ENCODE results near the gene MYO10. TPM values are rescaled to one million over a fixed set of nuclear protein-coding genes. Genes with fewer than 3 reads are reported as not detected.

The MYO10 gene
- polyA plus RNA-seq, 3 donors, result 0.23 to 1.1 (median 0.35) TPM

DNA sequence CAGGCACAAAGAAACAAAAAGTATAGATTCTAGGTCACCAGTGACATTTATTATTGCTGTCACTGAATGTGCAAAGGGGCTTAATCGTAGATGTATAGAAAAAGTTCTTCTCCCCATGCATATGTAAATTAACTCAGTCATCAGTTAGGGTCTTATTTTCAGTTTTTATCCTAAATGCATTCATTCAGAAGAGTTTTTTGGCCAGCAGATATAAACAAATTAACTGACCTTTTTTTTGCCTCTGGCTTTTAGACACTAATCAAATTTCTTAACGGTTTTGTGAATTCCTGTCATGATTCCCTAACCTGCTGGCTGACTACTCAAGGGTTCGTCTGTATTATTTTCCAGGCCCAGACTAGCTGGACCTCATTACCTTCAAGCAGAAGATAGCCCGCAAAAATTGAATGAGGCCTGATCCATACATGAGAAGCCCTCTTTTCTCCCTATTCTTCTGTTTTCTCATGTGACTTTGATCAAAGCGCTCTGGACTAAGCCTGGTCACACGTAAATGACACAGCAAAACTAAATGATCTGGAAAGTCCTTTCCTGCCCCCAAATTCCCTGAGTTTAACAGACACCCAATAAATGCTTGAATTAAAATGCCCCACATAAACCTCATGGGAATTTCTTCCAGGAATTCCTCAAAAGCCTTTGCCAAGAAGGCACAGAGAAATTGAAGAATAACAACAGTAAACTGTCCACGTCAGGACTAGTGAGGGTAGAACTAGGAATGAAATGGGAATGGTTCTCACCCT lies 83.7 kb downstream of the MYO10 start:
- no peaks in the 10 kb centered on the region for H4K20me1 ChIP-seq (ENCODE audit: insufficient read depth, low read length)
- no peaks in the 10 kb centered on the region for H3K4me1 Mint-ChIP-seq
- intact Hi-C loops (cut with micrococcal nuclease), result no loop called here
- H3K4me3 Mint-ChIP-seq, result no peak overlapping the region
- H3K27ac Mint-ChIP-seq, result no peak overlapping the region
- H3K27me3 ChIP-seq (ENCODE audit: control insufficient read depth in 2 of 2, insufficient read depth in 2 of 2, low read length in 2 of 2), result no peaks in the 10 kb centered on the region
- no peaks in the 10 kb centered on the region for H3K9me3 Mint-ChIP-seq
- DNase-seq, result no peak
- no peak overlapping the region for H3K27ac ChIP-seq (ENCODE audit: low read depth in 1 of 2, low read length in 2 of 2)
- H3K27me3 Mint-ChIP-seq (ENCODE audit: low read depth in 3 of 3), result peaks cover 0 to 2% (median 0%) of the 10 kb centered on the region in 3 donors
- no peak overlapping the region for H2AFZ ChIP-seq (ENCODE audit: insufficient read depth, low read depth, low read length, poor library complexity, severe bottlenecking)
- TF ChIP-seq, protein P1, sequence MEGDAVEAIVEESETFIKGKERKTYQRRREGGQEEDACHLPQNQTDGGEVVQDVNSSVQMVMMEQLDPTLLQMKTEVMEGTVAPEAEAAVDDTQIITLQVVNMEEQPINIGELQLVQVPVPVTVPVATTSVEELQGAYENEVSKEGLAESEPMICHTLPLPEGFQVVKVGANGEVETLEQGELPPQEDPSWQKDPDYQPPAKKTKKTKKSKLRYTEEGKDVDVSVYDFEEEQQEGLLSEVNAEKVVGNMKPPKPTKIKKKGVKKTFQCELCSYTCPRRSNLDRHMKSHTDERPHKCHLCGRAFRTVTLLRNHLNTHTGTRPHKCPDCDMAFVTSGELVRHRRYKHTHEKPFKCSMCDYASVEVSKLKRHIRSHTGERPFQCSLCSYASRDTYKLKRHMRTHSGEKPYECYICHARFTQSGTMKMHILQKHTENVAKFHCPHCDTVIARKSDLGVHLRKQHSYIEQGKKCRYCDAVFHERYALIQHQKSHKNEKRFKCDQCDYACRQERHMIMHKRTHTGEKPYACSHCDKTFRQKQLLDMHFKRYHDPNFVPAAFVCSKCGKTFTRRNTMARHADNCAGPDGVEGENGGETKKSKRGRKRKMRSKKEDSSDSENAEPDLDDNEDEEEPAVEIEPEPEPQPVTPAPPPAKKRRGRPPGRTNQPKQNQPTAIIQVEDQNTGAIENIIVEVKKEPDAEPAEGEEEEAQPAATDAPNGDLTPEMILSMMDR (IDR thresholded peaks at IDR 0.05), result no peak
- WGBS (ENCODE audit: insufficient coverage), result 88% methylated on average over 4 of the region's 7 CpGs
- no peak overlapping the region for H3K4me2 ChIP-seq (replicated peaks; ENCODE audit: extremely low read depth, low read length, poor library complexity, severe bottlenecking)
- no peaks in the 10 kb centered on the region for H3K4me1 ChIP-seq (ENCODE audit: control insufficient read depth in 1 of 2, insufficient read depth in 2 of 2, low read length in 2 of 2)
- H3K4me3 ChIP-seq (replicated peaks in 1 of 3; ENCODE audit: low read depth in 2 of 3, low read length in 3 of 3), result no peak overlapping the region
- no peaks in the 10 kb centered on the region for H3K36me3 Mint-ChIP-seq
- H3K79me2 ChIP-seq (ENCODE audit: insufficient read depth, low read length), result no peaks in the 10 kb centered on the region
- no peak overlapping the region for H3K9ac ChIP-seq (ENCODE audit: insufficient read depth, low read length, poor library complexity, severe bottlenecking)
- no peaks in the 10 kb centered on the region for H3K36me3 ChIP-seq (replicated peaks in 1 of 2; ENCODE audit: control insufficient read depth in 1 of 2, insufficient read depth in 2 of 2, low read length in 2 of 2)
- no peaks in the 10 kb centered on the region for H3K9me3 ChIP-seq (replicated peaks in 1 of 2; ENCODE audit: control insufficient read depth in 1 of 2, insufficient read depth in 1 of 2, low read length in 2 of 2)

DNA sequence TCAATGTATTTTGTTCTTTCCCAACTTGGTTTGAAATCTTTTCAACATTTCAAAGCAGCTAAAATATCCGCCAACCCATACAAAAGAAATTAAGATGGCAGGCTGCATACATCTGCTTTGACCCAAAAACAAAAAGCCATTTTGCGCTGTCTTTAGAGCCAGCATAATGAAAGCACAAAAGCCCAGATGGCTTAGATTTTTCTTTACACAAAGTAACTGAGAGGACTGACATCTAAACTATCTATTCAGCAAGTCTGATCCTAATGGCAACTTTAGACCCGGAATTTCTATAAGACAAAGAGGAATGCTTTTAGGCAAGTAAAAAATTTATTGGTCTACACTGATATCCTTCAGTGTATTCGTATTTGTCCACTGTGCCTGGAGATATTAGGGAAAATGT lies 86.3 kb downstream of the MYO10 start:
- Histone ChIP-seq H4K20me1 (ENCODE audit: insufficient read depth, low read length) (no peaks in the 10 kb centered on the region), H3K4me1 (ENCODE audit: control insufficient read depth in 1 of 2, insufficient read depth in 2 of 2, low read length in 2 of 2) (no peaks in the 10 kb centered on the region), H3K9me3 (replicated peaks in 1 of 2; ENCODE audit: control insufficient read depth in 1 of 2, insufficient read depth in 1 of 2, low read length in 2 of 2) (no peaks in the 10 kb centered on the region), H3K27ac (ENCODE audit: low read depth in 1 of 2, low read length in 2 of 2) (no peak overlapping the region), H2AFZ (ENCODE audit: insufficient read depth, low read depth, low read length, poor library complexity, severe bottlenecking) (no peak overlapping the region), H3K79me2 (ENCODE audit: insufficient read depth, low read length) (no peaks in the 10 kb centered on the region), H3K4me3 (replicated peaks in 1 of 3; ENCODE audit: low read depth in 2 of 3, low read length in 3 of 3) (no peak overlapping the region), H3K27me3 (ENCODE audit: control insufficient read depth in 2 of 2, insufficient read depth in 2 of 2, low read length in 2 of 2) (no peaks in the 10 kb centered on the region), H3K9ac (ENCODE audit: insufficient read depth, low read length, poor library complexity, severe bottlenecking) (no peak overlapping the region), H3K4me2 (replicated peaks; ENCODE audit: extremely low read depth, low read length, poor library complexity, severe bottlenecking) (no peak overlapping the region), H3K36me3 (replicated peaks in 1 of 2; ENCODE audit: control insufficient read depth in 1 of 2, insufficient read depth in 2 of 2, low read length in 2 of 2) (no peaks in the 10 kb centered on the region)
- H3K4me3 Mint-ChIP-seq, result no peak overlapping the region
- H3K27me3 Mint-ChIP-seq (ENCODE audit: low read depth in 3 of 3), result peaks cover 0 to 3% (median 0%) of the 10 kb centered on the region in 3 donors
- no peaks in the 10 kb centered on the region for H3K9me3 Mint-ChIP-seq
- WGBS (ENCODE audit: insufficient coverage), result 93% methylated on average over 2 of the region's 4 CpGs
- H3K4me1 Mint-ChIP-seq, result no peaks in the 10 kb centered on the region
- DNase-seq, result no peak
- intact Hi-C loops (cut with micrococcal nuclease), result no loop called here
- H3K27ac Mint-ChIP-seq, result no peak overlapping the region
- H3K36me3 Mint-ChIP-seq, result no peaks in the 10 kb centered on the region
- TF ChIP-seq, protein P1 (IDR thresholded peaks at IDR 0.05), result no peak
